ENCODE measurements around the gene KCNQ2.

Gene KCNQ2

DNA sequence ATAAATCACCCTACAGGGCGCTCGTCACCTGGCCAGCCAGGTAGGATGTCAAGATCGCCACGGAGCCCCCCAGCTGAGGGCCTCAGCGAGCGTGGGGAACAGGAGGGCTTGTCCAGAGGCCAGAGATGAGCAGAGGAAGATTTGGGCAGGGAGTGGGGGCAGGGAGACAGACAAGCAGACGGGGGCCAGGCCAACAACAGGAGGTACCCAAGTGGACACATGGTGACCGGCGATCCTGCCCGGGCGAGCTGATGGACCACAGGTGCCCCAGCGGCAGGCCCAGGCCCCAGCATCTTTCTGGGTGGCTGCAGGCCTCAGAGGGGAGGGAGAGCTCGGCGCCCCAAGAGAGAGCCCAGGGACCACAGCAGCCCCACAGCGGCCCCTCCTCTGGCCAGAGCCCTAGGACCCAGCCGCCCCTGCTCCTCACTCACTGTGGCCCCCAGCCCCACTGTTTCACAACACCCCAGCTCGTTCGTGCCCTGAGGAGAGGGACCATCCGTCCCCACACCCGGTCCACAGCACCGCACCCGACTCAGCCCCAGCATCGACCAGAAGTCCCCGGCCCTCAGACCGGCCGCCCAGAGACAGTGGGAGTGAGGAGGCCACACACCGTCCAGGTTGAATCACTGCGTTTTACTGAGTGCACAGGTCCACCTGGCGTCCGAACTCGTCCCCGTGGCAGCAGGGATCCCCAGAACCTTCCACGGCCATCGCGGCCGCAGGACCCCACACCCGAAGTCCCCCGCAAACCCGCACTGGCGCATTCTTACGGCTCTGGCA is 72.7 kb downstream of the KCNQ2 start:
- H3K4me1 ChIP-seq (ENCODE audit: control insufficient read depth, insufficient read depth, low read length) = no peaks in the 10 kb centered on the region
- H3K9ac ChIP-seq (ENCODE audit: low read depth, low read length) = no peak overlapping the region
- H3K36me3 ChIP-seq (ENCODE audit: insufficient read depth, low read length) = no peaks in the 10 kb centered on the region
- no peak overlapping the region for H3K4me2 ChIP-seq (ENCODE audit: low read length)
- H3K9me3 ChIP-seq (replicated peaks; ENCODE audit: low read length) = no peaks in the 10 kb centered on the region
- peaks cover 30% of the 10 kb centered on the region for H3K27me3 ChIP-seq (ENCODE audit: control insufficient read depth, insufficient read depth, low read length)
- no peak overlapping the region for H3K4me3 ChIP-seq (ENCODE audit: low read length)

DNA sequence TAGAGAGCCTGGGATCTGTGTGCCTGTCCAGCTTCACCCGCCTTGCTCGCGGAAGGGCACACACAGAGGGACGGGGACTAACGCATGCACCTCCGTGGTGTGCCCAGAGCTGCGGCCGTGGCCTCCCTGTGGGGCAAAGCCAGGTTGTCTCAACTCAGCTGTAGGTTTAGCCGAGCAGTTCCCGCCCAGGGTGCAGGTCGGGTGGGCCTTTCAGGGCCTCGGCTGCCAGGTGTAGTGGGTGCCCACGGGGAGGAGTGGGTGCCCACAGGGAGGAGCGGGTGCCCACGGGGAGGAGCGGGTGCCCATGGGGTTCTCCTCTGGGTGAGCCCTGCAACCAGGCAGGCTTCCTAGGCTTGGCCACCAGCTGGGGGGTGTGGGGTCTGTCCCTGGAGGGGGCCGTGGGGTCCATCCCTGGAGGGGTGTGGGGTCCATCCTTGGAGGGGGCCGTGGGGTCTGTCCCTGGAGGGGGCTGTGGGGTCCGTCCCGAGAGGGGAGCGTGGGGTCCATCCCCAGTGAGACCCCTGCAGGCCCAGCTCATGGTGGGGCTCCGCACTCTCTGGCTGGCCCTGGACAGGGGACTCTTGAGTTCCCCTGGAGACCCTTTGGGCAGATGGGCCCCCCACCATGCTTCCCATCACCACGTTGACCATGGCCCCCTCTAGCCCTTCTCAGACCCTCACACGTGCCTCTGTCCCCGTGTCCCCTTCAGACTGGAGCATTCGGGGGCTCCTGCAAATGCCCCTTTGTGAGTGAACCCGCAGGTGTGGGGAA is 73.5 kb downstream of the KCNQ2 start:
- Histone ChIP-seq H3K9ac (ENCODE audit: low read depth, low read length) (no peak overlapping the region), H3K4me2 (ENCODE audit: low read length) (no peak overlapping the region), H3K27me3 (ENCODE audit: control insufficient read depth, insufficient read depth, low read length) (peaks cover 38% of the 10 kb centered on the region), H3K4me1 (ENCODE audit: control insufficient read depth, insufficient read depth, low read length) (no peaks in the 10 kb centered on the region), H3K36me3 (ENCODE audit: insufficient read depth, low read length) (no peaks in the 10 kb centered on the region), H3K4me3 (ENCODE audit: low read length) (no peak overlapping the region), H3K9me3 (replicated peaks; ENCODE audit: low read length) (no peaks in the 10 kb centered on the region)

DNA sequence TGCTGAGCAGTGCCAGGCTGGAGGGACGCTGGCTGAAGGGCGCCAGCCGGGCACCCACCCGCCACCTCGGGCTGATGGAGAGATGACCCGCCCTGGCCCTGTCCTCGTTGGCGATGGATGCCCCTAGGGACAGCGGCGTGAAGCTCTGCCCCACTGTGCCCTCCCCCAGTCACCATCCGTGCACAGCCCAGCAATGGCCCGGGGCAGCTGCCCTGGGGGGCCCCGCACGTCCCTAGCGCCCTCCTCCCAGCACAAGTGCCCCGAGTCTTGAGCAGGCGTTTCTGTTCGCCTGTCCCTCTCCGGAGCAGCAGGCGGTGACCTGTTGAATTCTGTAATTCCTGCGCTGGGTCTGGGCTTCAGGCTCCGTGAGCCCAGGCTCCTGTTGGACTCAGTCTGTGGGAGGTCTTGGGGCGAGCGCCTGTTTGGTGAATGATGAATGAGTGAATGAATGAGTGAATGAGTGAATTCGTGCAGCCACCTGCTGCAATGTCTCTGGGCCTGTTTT is 74.5 kb downstream of the KCNQ2 start:
- no peaks in the 10 kb centered on the region for H3K36me3 ChIP-seq (ENCODE audit: insufficient read depth, low read length)
- H3K9ac ChIP-seq (ENCODE audit: low read depth, low read length) = no peak overlapping the region
- no peak overlapping the region for H3K4me2 ChIP-seq (ENCODE audit: low read length)
- no peaks in the 10 kb centered on the region for H3K9me3 ChIP-seq (replicated peaks; ENCODE audit: low read length)
- H3K4me1 ChIP-seq (ENCODE audit: control insufficient read depth, insufficient read depth, low read length) = no peaks in the 10 kb centered on the region
- H3K4me3 ChIP-seq (ENCODE audit: low read length) = no peak overlapping the region
- peaks cover 38% of the 10 kb centered on the region for H3K27me3 ChIP-seq (ENCODE audit: control insufficient read depth, insufficient read depth, low read length)

DNA sequence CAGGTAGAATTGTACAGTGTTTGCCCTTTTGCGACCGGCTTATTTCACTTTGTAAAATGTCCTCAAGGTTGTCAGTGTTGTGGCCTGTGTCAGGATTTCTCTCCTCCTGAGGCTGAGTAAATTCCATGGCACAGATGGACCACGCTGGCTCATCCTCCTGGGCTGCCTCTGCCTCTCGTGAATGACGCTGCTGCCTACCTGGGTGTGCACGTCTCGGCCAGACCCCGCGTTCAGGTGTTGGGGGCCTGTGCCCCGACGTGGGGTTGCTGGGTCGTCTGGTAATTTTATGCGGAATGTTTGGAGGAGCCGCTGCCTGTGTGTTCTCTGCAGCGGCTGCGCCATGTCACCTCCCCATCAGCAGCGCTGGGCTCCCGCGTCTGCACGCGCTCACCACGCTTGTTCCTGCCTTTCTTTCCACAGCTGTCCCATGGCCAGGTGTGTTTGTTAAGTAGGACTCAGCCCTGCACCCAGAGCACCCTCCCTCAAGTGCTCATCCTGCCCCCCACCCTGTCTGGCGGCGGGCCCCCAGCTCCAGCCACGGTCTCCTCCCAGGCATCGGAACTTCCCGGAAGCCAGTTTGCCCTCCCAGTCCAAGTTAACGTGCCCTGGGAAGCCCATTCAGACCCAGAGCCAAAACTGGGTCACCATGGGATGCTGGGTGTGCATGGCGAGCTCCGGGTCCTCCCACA is 75.2 kb downstream of the KCNQ2 start:
- peaks cover 32% of the 10 kb centered on the region for H3K27me3 ChIP-seq (ENCODE audit: control insufficient read depth, insufficient read depth, low read length)
- no peaks in the 10 kb centered on the region for H3K9me3 ChIP-seq (replicated peaks; ENCODE audit: low read length)
- H3K4me3 ChIP-seq (ENCODE audit: low read length) = no peak overlapping the region
- no peak overlapping the region for H3K9ac ChIP-seq (ENCODE audit: low read depth, low read length)
- no peaks in the 10 kb centered on the region for H3K4me1 ChIP-seq (ENCODE audit: control insufficient read depth, insufficient read depth, low read length)
- H3K4me2 ChIP-seq (ENCODE audit: low read length) = no peak overlapping the region
- H3K36me3 ChIP-seq (ENCODE audit: insufficient read depth, low read length) = no peaks in the 10 kb centered on the region

DNA sequence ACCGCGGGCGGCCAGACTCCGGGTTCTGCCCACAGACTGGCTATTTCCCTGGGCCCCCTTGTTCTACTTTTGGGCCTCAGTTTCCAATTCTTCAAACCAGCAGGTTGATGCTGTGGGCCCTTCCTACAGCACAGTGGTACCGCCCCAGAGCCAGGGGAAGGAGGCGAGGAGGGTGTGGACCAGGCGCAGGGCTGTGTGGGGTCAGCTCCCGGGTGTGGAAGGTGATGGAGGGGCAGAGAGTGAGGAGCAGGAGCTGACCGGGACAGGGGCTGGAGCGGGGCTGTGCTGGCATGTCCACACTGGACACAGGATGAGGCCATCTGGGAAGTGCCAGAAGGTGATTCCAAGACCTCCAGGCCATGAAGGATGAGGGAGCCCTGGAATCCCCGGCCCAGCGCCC is 76.2 kb downstream of the KCNQ2 start:
- Histone ChIP-seq H3K4me3 (ENCODE audit: low read length) (no peak overlapping the region), H3K9ac (ENCODE audit: low read depth, low read length) (no peak overlapping the region), H3K27me3 (ENCODE audit: control insufficient read depth, insufficient read depth, low read length) (peaks cover 25% of the 10 kb centered on the region), H3K36me3 (ENCODE audit: insufficient read depth, low read length) (no peaks in the 10 kb centered on the region), H3K9me3 (replicated peaks; ENCODE audit: low read length) (peaks cover 2% of the 10 kb centered on the region), H3K4me2 (ENCODE audit: low read length) (no peak overlapping the region), H3K4me1 (ENCODE audit: control insufficient read depth, insufficient read depth, low read length) (no peaks in the 10 kb centered on the region)

DNA sequence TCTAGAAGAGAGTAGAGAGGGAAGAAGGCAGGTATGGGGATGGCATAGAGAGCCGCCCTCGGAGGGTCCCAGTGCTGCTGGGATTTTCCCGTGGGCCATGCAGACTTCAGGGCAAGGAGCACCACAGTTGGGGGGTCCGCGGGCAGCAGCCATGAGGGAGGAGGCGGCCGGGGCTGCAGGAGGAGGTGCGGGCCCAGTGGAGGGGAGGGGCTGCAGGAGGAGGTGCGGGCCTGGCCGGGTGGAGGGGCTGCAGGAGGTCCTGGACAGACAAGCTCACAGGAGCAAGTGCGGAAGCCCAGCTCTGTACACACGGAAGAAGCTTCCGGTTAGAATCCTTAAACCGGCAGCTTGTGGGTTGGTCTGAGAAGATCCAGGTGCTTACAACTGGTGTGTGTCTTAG is 76.7 kb downstream of the KCNQ2 start:
- no peak overlapping the region for H3K4me3 ChIP-seq (ENCODE audit: low read length)
- no peaks in the 10 kb centered on the region for H3K36me3 ChIP-seq (ENCODE audit: insufficient read depth, low read length)
- peaks cover 25% of the 10 kb centered on the region for H3K27me3 ChIP-seq (ENCODE audit: control insufficient read depth, insufficient read depth, low read length)
- H3K4me2 ChIP-seq (ENCODE audit: low read length) = no peak overlapping the region
- peaks cover 2% of the 10 kb centered on the region for H3K9me3 ChIP-seq (replicated peaks; ENCODE audit: low read length)
- H3K9ac ChIP-seq (ENCODE audit: low read depth, low read length) = no peak overlapping the region
- H3K4me1 ChIP-seq (ENCODE audit: control insufficient read depth, insufficient read depth, low read length) = no peaks in the 10 kb centered on the region

DNA sequence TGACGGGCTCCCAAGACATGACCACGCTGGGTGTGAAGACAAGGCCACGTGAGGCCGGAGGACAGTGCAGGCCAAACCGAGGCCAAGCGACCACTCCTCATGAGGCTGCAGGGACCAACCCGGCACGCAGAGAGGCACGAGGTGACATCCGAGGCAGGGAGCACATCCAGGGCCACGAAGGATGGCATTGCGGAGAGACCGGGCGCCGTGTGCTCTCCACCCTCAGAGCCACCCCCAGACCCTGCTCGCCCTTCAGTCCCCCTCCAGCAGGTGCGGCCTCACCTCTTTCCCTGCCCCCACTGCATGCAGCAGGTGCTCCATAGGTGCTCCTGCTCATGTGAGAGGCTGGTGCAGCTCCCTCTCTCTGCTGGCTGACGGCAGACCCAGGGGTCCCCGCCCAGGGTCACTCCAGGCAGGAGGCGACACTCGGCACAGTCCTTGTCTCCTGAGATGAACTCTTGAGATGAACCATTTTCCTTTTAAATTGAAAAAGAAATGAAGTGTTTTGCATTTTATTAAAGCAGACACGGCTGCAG is 77.5 kb downstream of the KCNQ2 start:
- Histone ChIP-seq H3K27me3 (ENCODE audit: control insufficient read depth, insufficient read depth, low read length) (peaks cover 25% of the 10 kb centered on the region), H3K4me2 (ENCODE audit: low read length) (no peak overlapping the region), H3K36me3 (ENCODE audit: insufficient read depth, low read length) (no peaks in the 10 kb centered on the region), H3K9ac (ENCODE audit: low read depth, low read length) (no peak overlapping the region), H3K4me3 (ENCODE audit: low read length) (no peak overlapping the region), H3K9me3 (replicated peaks; ENCODE audit: low read length) (peaks cover 2% of the 10 kb centered on the region), H3K4me1 (ENCODE audit: control insufficient read depth, insufficient read depth, low read length) (no peaks in the 10 kb centered on the region)

DNA sequence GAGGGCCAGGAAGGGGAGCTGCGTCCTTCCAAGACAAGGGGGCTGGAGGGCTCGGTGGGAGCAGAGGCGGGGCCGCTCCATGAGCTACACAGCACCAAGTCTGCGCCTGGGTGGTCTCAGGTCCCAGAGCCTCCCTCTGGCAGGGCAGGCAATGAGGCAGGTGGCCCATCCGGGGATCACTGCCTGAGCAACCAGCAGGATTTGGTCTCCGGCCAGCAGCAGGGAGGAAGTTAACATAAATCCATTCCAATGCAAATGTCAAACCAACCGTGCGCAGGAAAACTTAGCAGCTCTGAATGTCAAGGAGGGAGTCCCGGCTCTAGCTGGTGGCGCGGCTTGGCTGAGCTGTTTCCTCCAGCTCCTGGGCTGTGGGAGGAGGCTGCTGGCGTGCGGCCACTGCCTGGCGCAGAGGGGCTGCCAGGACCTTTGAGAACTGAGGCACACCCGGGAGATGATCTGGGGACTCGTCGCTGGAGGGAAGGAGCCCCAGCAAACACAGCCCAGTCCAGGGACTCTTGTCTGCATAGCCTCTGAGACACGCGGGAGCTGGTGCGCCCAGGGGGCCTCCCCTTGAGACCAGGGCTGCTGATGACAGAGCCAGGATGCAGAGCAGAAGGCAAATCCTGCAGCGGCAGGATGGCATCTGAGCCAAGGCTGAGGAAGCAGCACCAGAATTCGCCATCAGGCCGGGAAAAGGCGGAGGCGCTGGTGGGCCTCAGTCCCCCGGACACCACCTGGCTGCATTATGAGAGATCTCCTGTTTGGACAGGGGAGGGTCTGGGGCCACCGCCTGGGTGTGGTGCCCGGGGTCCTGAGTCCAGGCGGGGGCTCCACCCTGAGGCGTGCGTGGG is 78.2 kb downstream of the KCNQ2 start:
- Histone ChIP-seq H3K4me3 (ENCODE audit: low read length) (no peak overlapping the region), H3K27me3 (ENCODE audit: control insufficient read depth, insufficient read depth, low read length) (peaks cover 25% of the 10 kb centered on the region)

DNA sequence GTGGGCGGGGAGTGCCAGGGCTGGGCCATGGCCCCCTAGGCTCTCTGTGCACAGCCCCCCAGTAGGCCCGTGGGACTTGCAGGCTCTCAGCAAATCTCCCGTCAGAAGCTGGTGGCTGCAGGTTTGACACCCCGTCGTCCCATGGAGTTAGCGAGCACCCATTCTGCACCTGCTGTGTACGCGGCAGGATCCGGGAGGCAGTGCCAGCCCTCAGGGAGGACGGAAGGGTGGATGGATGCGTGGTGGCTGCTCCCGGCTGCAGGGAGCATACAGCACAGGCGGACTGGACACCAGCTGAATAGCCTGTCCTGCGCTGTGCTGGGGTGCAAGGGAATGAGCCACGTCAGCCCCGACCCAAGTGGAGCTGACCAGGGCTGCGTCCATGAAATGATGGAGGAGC is 78.9 kb downstream of the KCNQ2 start:
- H3K4me3 ChIP-seq (ENCODE audit: low read length) = no peak overlapping the region
- peaks cover 25% of the 10 kb centered on the region for H3K27me3 ChIP-seq (ENCODE audit: control insufficient read depth, insufficient read depth, low read length)
- H3K9me3 ChIP-seq (replicated peaks; ENCODE audit: low read length) = peaks cover 2% of the 10 kb centered on the region
- no peak overlapping the region for H3K4me2 ChIP-seq (ENCODE audit: low read length)
- no peaks in the 10 kb centered on the region for H3K4me1 ChIP-seq (ENCODE audit: control insufficient read depth, insufficient read depth, low read length)
- H3K36me3 ChIP-seq (ENCODE audit: insufficient read depth, low read length) = no peaks in the 10 kb centered on the region
- no peak overlapping the region for H3K9ac ChIP-seq (ENCODE audit: low read depth, low read length)

More for the DNA sequence above, 78.2 kb downstream of the KCNQ2 start:
- H3K4me1 ChIP-seq (ENCODE audit: control insufficient read depth, insufficient read depth, low read length) = no peaks in the 10 kb centered on the region
- H3K9me3 ChIP-seq (replicated peaks; ENCODE audit: low read length) = peaks cover 2% of the 10 kb centered on the region
- no peak overlapping the region for H3K9ac ChIP-seq (ENCODE audit: low read depth, low read length)
- H3K36me3 ChIP-seq (ENCODE audit: insufficient read depth, low read length) = no peaks in the 10 kb centered on the region
- H3K4me2 ChIP-seq (ENCODE audit: low read length) = no peak overlapping the region

DNA sequence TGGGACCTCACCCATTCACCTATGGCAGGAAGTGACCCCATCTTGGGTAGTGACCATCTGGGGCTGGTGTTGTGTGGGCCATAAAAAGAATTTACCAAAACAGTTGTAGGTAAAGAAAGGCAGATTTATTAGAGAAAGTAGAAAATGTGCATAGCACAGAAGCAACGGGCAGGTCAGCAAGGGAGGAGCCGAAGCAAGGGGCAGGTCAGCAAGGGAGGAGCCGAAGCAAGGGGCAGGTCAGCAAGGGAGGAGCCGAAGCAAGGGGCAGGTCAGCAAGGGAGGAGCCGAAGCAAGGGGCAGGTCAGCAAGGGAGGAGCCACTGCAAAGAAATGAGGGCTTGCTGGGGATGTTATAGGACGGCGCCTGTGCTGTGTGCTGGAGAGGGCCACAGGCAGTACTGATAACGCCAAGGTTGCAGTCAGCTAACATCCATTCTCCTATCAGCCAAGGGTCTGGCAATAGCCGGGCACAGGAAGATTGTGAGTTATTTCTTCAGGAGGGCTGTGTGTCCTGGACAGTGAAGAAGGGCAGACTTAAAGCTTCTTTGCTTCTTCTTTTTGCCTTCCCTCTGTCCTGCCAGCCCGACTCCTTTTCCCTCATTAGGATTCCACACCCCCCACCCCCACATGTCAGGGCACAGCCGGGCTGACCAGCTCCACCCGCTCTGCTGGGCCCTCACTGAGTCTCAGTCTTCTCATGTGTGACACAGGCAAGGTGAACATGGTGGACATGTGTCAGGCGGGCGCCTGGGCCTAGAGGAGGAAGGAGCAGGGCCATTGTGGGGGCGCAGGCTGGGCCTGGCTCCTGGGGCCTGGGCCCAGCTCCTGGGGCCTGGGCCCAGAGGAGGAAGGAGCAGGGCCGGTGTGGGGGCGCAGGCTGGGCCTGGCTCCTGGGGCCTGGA is 79.7 kb downstream of the KCNQ2 start:
- Histone ChIP-seq H3K36me3 (ENCODE audit: insufficient read depth, low read length) (no peaks in the 10 kb centered on the region), H3K4me1 (ENCODE audit: control insufficient read depth, insufficient read depth, low read length) (no peaks in the 10 kb centered on the region), H3K9me3 (replicated peaks; ENCODE audit: low read length) (peaks cover 6% of the 10 kb centered on the region), H3K27me3 (ENCODE audit: control insufficient read depth, insufficient read depth, low read length) (peaks cover 21% of the 10 kb centered on the region), H3K4me3 (ENCODE audit: low read length) (no peak overlapping the region), H3K9ac (ENCODE audit: low read depth, low read length) (no peak overlapping the region), H3K4me2 (ENCODE audit: low read length) (no peak overlapping the region)

All from skeletal muscle satellite cell (primary cell).